ENCODE results near the gene ZMYND15.

Gene ZMYND15

GRCh38 chr17:4788159-4788806, 48.6 kb downstream of the ZMYND15 start:
- DNase-seq (ENCODE audit: insufficient read length, low spot score) (no peak), FAIRE-seq (no peak)

GRCh38 chr17:4788807-4789700, 49.4 kb downstream of the ZMYND15 start, which contains the start of gene GLTPD2:
Gene GLTPD2, plus strand, starts transcription at chr17:4788964. Its CDS starts 48 bp downstream, at chr17:4789012.
- FAIRE-seq, result no peak
- DNase-seq (ENCODE audit: insufficient read length, low spot score), result no peak

More at GRCh38 chr17:4788159-4788806, 48.6 kb downstream of the ZMYND15 start:
- TF ChIP-seq CTCF (IDR thresholded peaks at IDR 0.05; ENCODE audit: insufficient read depth, missing control alignments), result no peak

GRCh38 chr17:4789701-4789950, 50.0 kb downstream of the ZMYND15 start:
- TF ChIP-seq CTCF (IDR thresholded peaks at IDR 0.05; ENCODE audit: insufficient read depth, missing control alignments), result no peak
- FAIRE-seq (no peak), DNase-seq (ENCODE audit: insufficient read length, low spot score) (no peak)

More at GRCh38 chr17:4788807-4789700, 49.4 kb downstream of the ZMYND15 start, which contains the start of gene GLTPD2:
- TF ChIP-seq CTCF (IDR thresholded peaks at IDR 0.05; ENCODE audit: insufficient read depth, missing control alignments), result no peak

- DNase-seq (ENCODE audit: insufficient read length, low spot score) (peak; percentile 91), FAIRE-seq (no peak)
- TF ChIP-seq CTCF (IDR thresholded peaks at IDR 0.05; ENCODE audit: insufficient read depth, missing control alignments), result peak; percentile 35
Measured at GRCh38 chr17:4789951-4790704, 50.5 kb downstream of the ZMYND15 start.

- TF ChIP-seq CTCF (IDR thresholded peaks at IDR 0.05; ENCODE audit: insufficient read depth, missing control alignments), result no peak
- no peak for FAIRE-seq
- DNase-seq (ENCODE audit: insufficient read length, low spot score), result no peak
Measured at GRCh38 chr17:4790705-4791088, 51.1 kb downstream of the ZMYND15 start.

GRCh38 chr17:4795168-4795567, 55.5 kb downstream of the ZMYND15 start:
- TF ChIP-seq CTCF (IDR thresholded peaks at IDR 0.05; ENCODE audit: insufficient read depth, missing control alignments), result no peak
- DNase-seq (ENCODE audit: insufficient read length, low spot score), result no peak
- FAIRE-seq, result no peak

All from D721Med (cell line).